HepG2 (cell line): ENCODE results near the gene NDE1. TPM values are rescaled to one million over a fixed set of nuclear protein-coding genes. Genes with fewer than 3 reads are reported as not detected.

ENCODE experiments used
- CSRNP2 ChIP-seq: sonication (generic); formaldehyde crosslinking; conservative IDR thresholded peaks from 2 replicates; pipeline ENCODE4 v1.8.0; 2022; ENCODE audit warnings: low read depth, missing genetic modification reagents
- DDIT3 ChIP-seq: sonication (generic); formaldehyde crosslinking; IDR thresholded peaks from 2 replicates; pipeline ENCODE4 v1.4.0; 2020; ENCODE audit warnings: mild to moderate bottlenecking, missing genetic modification reagents
- FOXM1 ChIP-seq: sonication (generic); formaldehyde crosslinking; IDR thresholded peaks from 2 replicates; pipeline ENCODE4 v1.5.0; 2020; ENCODE audit warnings: missing genetic modification reagents
- FUBP1 ChIP-seq: sonication (generic); formaldehyde crosslinking; IDR thresholded peaks from 2 replicates; pipeline ENCODE4 v1.5.1; 2020; ENCODE audit warnings: missing genetic modification reagents, mild to moderate bottlenecking, borderline replicate concordance
- JARID2 ChIP-seq: sonication (generic); formaldehyde crosslinking; IDR thresholded peaks from 2 replicates; pipeline ENCODE4 v1.8.1; 2023; ENCODE audit warnings: missing genetic modification reagents, inconsistent platforms; ENCODE audit not compliant: insufficient replicate concordance
- MNT ChIP-seq: fragments of 450-650 bp; IDR thresholded peaks from 2 replicates; pipeline ENCODE4 v1.6.1; 2016
- RFXAP ChIP-seq: sonication (generic); formaldehyde crosslinking; IDR thresholded peaks from 2 replicates; pipeline ENCODE4 v1.4.0; 2020; ENCODE audit warnings: missing genetic modification reagents, borderline replicate concordance
- THRA ChIP-seq: sonication (generic); formaldehyde crosslinking; IDR thresholded peaks from 2 replicates; pipeline ENCODE4 v1.4.0; 2020; ENCODE audit warnings: missing genetic modification reagents, borderline replicate concordance
- ZBTB33 ChIP-seq: sonication (generic); formaldehyde crosslinking; IDR thresholded peaks from 2 replicates; pipeline ENCODE4 v1.4.0; 2020; ENCODE audit warnings: missing genetic modification reagents
- ZBTB42 ChIP-seq: sonication (generic); formaldehyde crosslinking; IDR thresholded peaks from 2 replicates; pipeline ENCODE4 v1.5.0; 2020; ENCODE audit warnings: mild to moderate bottlenecking, missing genetic modification reagents
- ZNF10 ChIP-seq: sonication (generic); formaldehyde crosslinking; IDR thresholded peaks from 2 replicates; pipeline ENCODE4 v1.4.0; 2020; ENCODE audit warnings: mild to moderate bottlenecking, low read depth, missing genetic modification reagents, borderline replicate concordance
- ZNF264 ChIP-seq: sonication (generic); formaldehyde crosslinking; IDR thresholded peaks from 2 replicates; pipeline ENCODE4 v1.4.0; 2020; ENCODE audit warnings: missing genetic modification reagents
- ZNF354B ChIP-seq: sonication (generic); formaldehyde crosslinking; IDR thresholded peaks from 2 replicates; pipeline ENCODE4 v1.8.0; 2022; ENCODE audit warnings: mild to moderate bottlenecking, missing genetic modification reagents
- ZNF383 ChIP-seq: sonication (generic); formaldehyde crosslinking; IDR thresholded peaks from 2 replicates; pipeline ENCODE4 v1.4.0; 2020; ENCODE audit warnings: missing genetic modification reagents, mild to moderate bottlenecking, borderline replicate concordance
- ZNF468 ChIP-seq: sonication (generic); formaldehyde crosslinking; IDR thresholded peaks from 2 replicates; pipeline ENCODE4 v1.8.0; 2022; ENCODE audit warnings: mild to moderate bottlenecking, moderate library complexity, missing genetic modification reagents
- ZNF558 ChIP-seq: sonication (generic); formaldehyde crosslinking; IDR thresholded peaks from 2 replicates; pipeline ENCODE4 v1.9.0; 2022; ENCODE audit warnings: mild to moderate bottlenecking, missing genetic modification reagents, borderline replicate concordance
- ZNF577 ChIP-seq: sonication (generic); formaldehyde crosslinking; IDR thresholded peaks from 2 replicates; pipeline ENCODE4 v1.4.0; 2020; ENCODE audit warnings: mild to moderate bottlenecking, low read depth, missing genetic modification reagents, borderline replicate concordance
- ZNF607 ChIP-seq: sonication (generic); formaldehyde crosslinking; IDR thresholded peaks from 2 replicates; pipeline ENCODE4 v1.5.1; 2020; ENCODE audit warnings: missing genetic modification reagents, mild to moderate bottlenecking, borderline replicate concordance
- ZNF841 ChIP-seq: sonication (generic); formaldehyde crosslinking; IDR thresholded peaks from 2 replicates; pipeline ENCODE4 v1.8.1; 2023; ENCODE audit warnings: missing genetic modification reagents, borderline replicate concordance
- polyA plus RNA-seq, 8 experiments: library from polyadenylated mRNA; depleted of rRNA in 3 of 8; stranded (reverse) in 7 of 8; unstranded in 1 of 8; fragments of >200 nt; fragmentation: Illumina TruSeq in 4 of 8; extraction: Trizol in 4 of 8; gene quantifications; 2 replicates each; pipeline versions ENCODE4 v1.2.1 to v1.2.3, GENCODE V29; 2011 to 2016; ENCODE audit warnings: low read depth in 4 of 8, missing spikeins in 1 of 8, mixed read lengths in 1 of 8; ENCODE audit not compliant: insufficient read depth in 1 of 8
- total RNA-seq, 5 experiments: library from RNA; depleted of rRNA; stranded (reverse); fragments of >200 nt; fragmentation: Illumina TruSeq; extraction: Trizol; gene quantifications; 2 replicates each; pipeline ENCODE4 v1.2.3, GENCODE V29; 2016; ENCODE audit warnings: low read depth in 1 of 5

NDE1 gene
- total and polyA plus RNA-seq, 2 of the 13 experiments (the other 11 are each of a cell fraction or from before 2014, with no cell fraction given) = 40.9 to 72.5 TPM

GRCh38 chr16:15608398-15609285 is 41.4 kb upstream of the NDE1 start (continued):
- TF ChIP-seq ZNF10 (CRISPR knock-in tag) (no peak), CSRNP2 (CRISPR knock-in tag) (no peak), THRA (0 out of 2 replicates have a peak, but pooled peaks have one; percentile 42), FOXM1 (CRISPR knock-in tag) (no peak), MNT (no peak), ZNF607 (no peak), ZNF354B (CRISPR knock-in tag) (no peak), ZNF841 (CRISPR knock-in tag) (no peak), ZNF264 (CRISPR knock-in tag) (peak; percentile 44; the same call in 1 of the 2 replicates), ZBTB33 (peak; percentile 79), RFXAP (CRISPR knock-in tag) (0 out of 2 replicates have a peak, but pooled peaks have one; percentile 17), ZNF558 (CRISPR knock-in tag) (no peak), JARID2 (CRISPR knock-in tag) (peak; percentile 20), ZNF577 (CRISPR knock-in tag) (no peak), ZNF383 (no peak), ZNF468 (no peak), FUBP1 (CRISPR knock-in tag) (no peak), ZBTB42 (no peak), DDIT3 (CRISPR knock-in tag) (no peak)
